IMR-90 (cell line): ENCODE results near the gene SSTR4. TPM values are rescaled to one million over a fixed set of nuclear protein-coding genes. Genes with fewer than 3 reads are reported as not detected.

Experiments used
- ATAC-seq: fragments of 200-7000 bp; cut with Tn5 transposase; 2 replicates; pipeline ENCODE4 v1.9.1; 2020; ENCODE audit warnings: low read depth, mild to moderate bottlenecking, moderate library complexity
- BruUV-seq: library from RNA; stranded (reverse); fragments of 400-500 nt; replicated peaks from 2 replicates; lab custom pipeline; 2021; lab: Mats Ljungman, UMichigan
- CTCF ChIA-PET: fragments of 300-600 bp; formaldehyde crosslinking; extraction: SDS; loops from one replicate; lab custom pipeline; 2021; ENCODE audit warnings: antibody characterized with exemption; lab: Yijun Ruan, JAX
- POLR2A ChIA-PET: fragments of 300-600 bp; sonication (Branson Sonifier 250); formaldehyde crosslinking; loops from one replicate; lab custom pipeline; 2022; ENCODE audit warnings: antibody characterized with exemption; ENCODE audit not compliant: unreplicated experiment; lab: Charles Lee
- DNase-seq: peaks from one replicate; pipeline ENCODE4 v3.0.0; 2013
- H2AFZ ChIP-seq: replicated peaks from 2 replicates; pipeline ENCODE3; 2013; ENCODE audit warnings: low read length, mild to moderate bottlenecking; ENCODE audit not compliant: poor library complexity
- H2AK5ac ChIP-seq: 2 replicates; pipeline ENCODE4 v1.6.1; 2013; ENCODE audit warnings: low read depth, low read length, inconsistent platforms
- H2AK9ac ChIP-seq: replicated peaks from 2 replicates; pipeline ENCODE3; 2013; ENCODE audit warnings: mild to moderate bottlenecking, low read depth, low read length, moderate library complexity; ENCODE audit not compliant: poor library complexity
- H2BK120ac ChIP-seq: 2 replicates; pipeline ENCODE4 v1.6.1; 2013; ENCODE audit warnings: low read depth, low read length, inconsistent platforms
- H2BK15ac ChIP-seq: 3 replicates; pipeline ENCODE4 v1.6.1; 2013; ENCODE audit warnings: low read depth, low read length, inconsistent platforms
- H2BK20ac ChIP-seq: 2 replicates; pipeline ENCODE4 v1.6.1; 2013; ENCODE audit warnings: low read depth, mild to moderate bottlenecking, inconsistent platforms, low read length, moderate library complexity
- H2BK5ac ChIP-seq: 2 replicates; pipeline ENCODE4 v1.6.1; 2013; ENCODE audit warnings: mild to moderate bottlenecking, low read depth, low read length, inconsistent platforms; ENCODE audit not compliant: poor library complexity, severe bottlenecking
- H3K14ac ChIP-seq: replicated peaks from 2 replicates; pipeline ENCODE4 v1.6.1; 2013; ENCODE audit warnings: low read depth, low read length, inconsistent platforms
- H3K18ac ChIP-seq: 2 replicates; pipeline ENCODE4 v1.6.1; 2013; ENCODE audit warnings: low read depth, low read length, control low read depth
- H3K23ac ChIP-seq: 2 replicates; pipeline ENCODE4 v1.6.1; 2013; ENCODE audit warnings: low read depth, low read length, inconsistent platforms
- H3K27ac ChIP-seq: 2 replicates; pipeline ENCODE4 v1.5.1; 2013; ENCODE audit warnings: mild to moderate bottlenecking, control low read depth, low read length; ENCODE audit not compliant: insufficient read depth
- H3K27me3 ChIP-seq: 2 replicates; pipeline ENCODE4 v1.6.1; 2013; ENCODE audit warnings: low read length; ENCODE audit not compliant: control insufficient read depth, insufficient read depth
- H3K36me3 ChIP-seq: 2 replicates; pipeline ENCODE4 v1.6.1; 2013; ENCODE audit warnings: low read length, mixed read lengths; ENCODE audit not compliant: control insufficient read depth, insufficient read depth
- H3K4ac ChIP-seq: 2 replicates; pipeline ENCODE4 v1.6.1; 2013; ENCODE audit warnings: low read depth, low read length, inconsistent platforms
- H3K4me1 ChIP-seq: 2 replicates; pipeline ENCODE4 v1.6.1; 2013; ENCODE audit warnings: low read length, mixed read lengths; ENCODE audit not compliant: control insufficient read depth, insufficient read depth
- H3K4me2 ChIP-seq: 2 replicates; pipeline ENCODE4 v1.6.1; 2013; ENCODE audit warnings: low read depth, mild to moderate bottlenecking, control low read depth, low read length, moderate library complexity
- H3K4me3 ChIP-seq: 2 replicates; pipeline ENCODE4 v1.5.1; 2013; ENCODE audit warnings: low read depth, mild to moderate bottlenecking, control low read depth, low read length, moderate library complexity; ENCODE audit not compliant: insufficient read depth
- H3K56ac ChIP-seq: 2 replicates; pipeline ENCODE4 v1.6.1; 2013; ENCODE audit warnings: low read length, inconsistent platforms; ENCODE audit not compliant: insufficient read depth; ENCODE audit errors: extremely low read depth
- H3K79me1 ChIP-seq, 2 experiments: 2 replicates each; pipeline ENCODE4 v1.6.1; 2013; ENCODE audit warnings: low read length in 2 of 2, inconsistent platforms in 1 of 2, low read depth in 1 of 2
- H3K9ac ChIP-seq: 2 replicates; pipeline ENCODE4 v1.6.1; 2013; ENCODE audit warnings: low read depth, low read length, control low read depth
- H3K9me1 ChIP-seq: 2 replicates; pipeline ENCODE4 v1.6.1; 2013; ENCODE audit warnings: low read length, inconsistent platforms; ENCODE audit not compliant: insufficient read depth
- H3K9me3 ChIP-seq: 2 replicates; pipeline ENCODE4 v1.6.1; 2013; ENCODE audit warnings: low read length; ENCODE audit not compliant: control insufficient read depth, insufficient read depth
- H4K20me1 ChIP-seq: 2 replicates; pipeline ENCODE4 v1.6.1; 2013; ENCODE audit warnings: low read length, inconsistent platforms; ENCODE audit not compliant: insufficient read depth
- H4K5ac ChIP-seq: 2 replicates; pipeline ENCODE4 v1.6.1; 2013; ENCODE audit warnings: mild to moderate bottlenecking, low read depth, low read length, control low read depth
- H4K8ac ChIP-seq, 2 experiments: 2 replicates each; pipeline ENCODE4 v1.6.1; 2013; ENCODE audit warnings: low read depth in 2 of 2, low read length in 2 of 2, control low read depth in 1 of 2, inconsistent platforms in 1 of 2
- H4K91ac ChIP-seq: 2 replicates; pipeline ENCODE4 v1.6.1; 2013; ENCODE audit warnings: low read depth, low read length, inconsistent platforms; ENCODE audit not compliant: insufficient read depth
- BHLHE40 ChIP-seq: fragments of 150-350 bp; IDR thresholded peaks from 2 replicates; pipeline ENCODE4 v1.6.1; 2016; ENCODE audit warnings: mild to moderate bottlenecking, low read depth, low read length
- CEBPB ChIP-seq: IDR thresholded peaks from 2 replicates; pipeline ENCODE4 v1.6.1; 2012; ENCODE audit warnings: low read depth, low read length, improper control_type of control experiment
- CHD1 ChIP-seq: IDR thresholded peaks from 2 replicates; pipeline ENCODE4 v1.6.1; 2012; ENCODE audit warnings: low read depth, low read length, improper control_type of control experiment
- CTCF ChIP-seq: conservative IDR thresholded peaks from 2 replicates; pipeline ENCODE4 v1.5.1; 2012; ENCODE audit warnings: mild to moderate bottlenecking, low read depth, low read length, improper control_type of control experiment
- ELK1 ChIP-seq: fragments of 150-350 bp; IDR thresholded peaks from 2 replicates; pipeline ENCODE4 v1.6.1; 2016; ENCODE audit warnings: low read depth, mild to moderate bottlenecking, low read length, moderate library complexity, borderline replicate concordance
- MAZ ChIP-seq: IDR thresholded peaks from 2 replicates; pipeline ENCODE4 v1.6.1; 2012; ENCODE audit warnings: low read depth, mild to moderate bottlenecking, low read length, improper control_type of control experiment, moderate library complexity, borderline replicate concordance
- MXI1 ChIP-seq: IDR thresholded peaks from 2 replicates; pipeline ENCODE4 v1.6.1; 2012; ENCODE audit warnings: low read depth, mild to moderate bottlenecking, low read length, moderate library complexity, borderline replicate concordance
- NFE2L2 ChIP-seq: fragments of 150-350 bp; IDR thresholded peaks from 2 replicates; pipeline ENCODE4 v1.6.1; 2016; ENCODE audit warnings: low read depth, mild to moderate bottlenecking, low read length
- POLR2A ChIP-seq: IDR thresholded peaks from 2 replicates; pipeline ENCODE4 v1.6.1; 2012; ENCODE audit warnings: mild to moderate bottlenecking, low read depth, low read length
- RAD21 ChIP-seq: IDR thresholded peaks from 2 replicates; pipeline ENCODE4 v1.6.1; 2012; ENCODE audit warnings: low read length, improper control_type of control experiment
- RCOR1 ChIP-seq: IDR thresholded peaks from 2 replicates; pipeline ENCODE4 v1.6.1; 2012; ENCODE audit warnings: mild to moderate bottlenecking, low read length, improper control_type of control experiment; ENCODE audit not compliant: insufficient replicate concordance
- RFX5 ChIP-seq: IDR thresholded peaks from 2 replicates; pipeline ENCODE4 v1.8.0; 2012; ENCODE audit warnings: low read depth, mild to moderate bottlenecking, low read length, moderate library complexity
- USF2 ChIP-seq: fragments of 150-350 bp; IDR thresholded peaks from 2 replicates; pipeline ENCODE4 v1.6.1; 2017; ENCODE audit warnings: mild to moderate bottlenecking, antibody characterized with exemption, low read length, low read depth
- WGBS, 2 experiments: methylation state at CpG; one replicate each; pipeline versions ENCODE4 v1.1.5 to v1.1.7; 2013; ENCODE audit warnings: missing lambda C conversion rate in 2 of 2; ENCODE audit not compliant: insufficient read length in 1 of 2; ENCODE audit errors: extremely low coverage in 2 of 2; 5-methylcytosine and 5-hydroxymethylcytosine counted together
- dilution Hi-C: fragments of 300-500 bp; cut with HindIII; formaldehyde crosslinking; loops from one replicate; pipeline ENCODE4 v1.14.3; 2018; ENCODE audit warnings: low sequenced_read_pairs; ENCODE audit not compliant: unreplicated experiment
- in situ Hi-C: fragments of 300-500 bp; cut with MboI; formaldehyde crosslinking; loops from 3 replicates; pipeline ENCODE4 v1.14.3; 2019; ENCODE audit warnings: low sequenced_read_pairs, inconsistent platforms, mixed read lengths
- intact Hi-C: fragments of 100-400 bp; cut with micrococcal nuclease; formaldehyde crosslinking; loops from 2 replicates; pipeline ENCODE4 v1.10.0; 2022
- polyA plus RNA-seq, 3 experiments: library from polyadenylated mRNA; depleted of rRNA; stranded (reverse); fragments of >200 nt; gene quantifications; 2 replicates each; pipeline ENCODE4 v1.2.3, GENCODE V29; 2012; ENCODE audit warnings: low replicate concordance in 1 of 3
- total RNA-seq: library from RNA; depleted of rRNA; stranded (reverse); fragments of >200 nt; gene quantifications from 2 replicates; pipeline ENCODE4 v1.2.3, GENCODE V29; 2012

The SSTR4 gene
- total and polyA plus RNA-seq, 2 of the 4 experiments (the other 2 are of a cell fraction), result not detected

- in situ Hi-C loops, result loop anchor here (25.0 kb wide), 1 partner anchor 107 kb away; no protein-coding TSS in a partner anchor
- Histone ChIP-seq H3K56ac (no peak overlapping the region), H3K14ac (no peak overlapping the region), H3K27me3 (peaks cover 41% of the 10 kb centered on the region), H3K18ac (no peak overlapping the region), H3K4me3 (no peak overlapping the region), H2AK9ac (no peak overlapping the region), H4K5ac (no peak overlapping the region), H2BK20ac (no peak overlapping the region), H4K20me1 (no peaks in the 10 kb centered on the region), H3K9me1 (no peaks in the 10 kb centered on the region), H3K79me1 (no peaks in the 10 kb centered on the region), H3K4me2 (no peak overlapping the region), H2BK5ac (no peak overlapping the region), H2BK120ac (no peak overlapping the region), H3K23ac (no peak overlapping the region), H3K9me3 (no peaks in the 10 kb centered on the region), H3K27ac (no peak overlapping the region), H2BK15ac (no peak overlapping the region), H3K4me1 (no peaks in the 10 kb centered on the region), H2AFZ (no peak overlapping the region), H2AK5ac (no peak overlapping the region), H4K8ac (no peak overlapping the region), H4K91ac (no peak overlapping the region), H3K36me3 (no peaks in the 10 kb centered on the region), H3K4ac (no peak overlapping the region), H3K9ac (no peak overlapping the region)
- intact Hi-C loops, result no loop called here
- DNase-seq, result no peak
- no CpG with 5 or more reads among the region's 2 CpGs for WGBS, 2 experiments
- TF ChIP-seq POLR2A (no peak), RCOR1 (no peak), CEBPB (no peak), USF2 (no peak), BHLHE40 (no peak), NFE2L2 (no peak), CTCF (no peak), ELK1 (no peak), RAD21 (no peak), RFX5 (no peak), MAZ (no peak), CHD1 (no peak), MXI1 (no peak)
- no peak for ATAC-seq
- dilution Hi-C loops, result no loop called here
- ChIA-PET POLR2A (no interaction called here), CTCF (interaction anchor here (0.6 kb wide), 1 partner anchor 47 kb away, joined by 4 read pairs; no protein-coding TSS in a partner anchor)
- BruUV-seq, result no TSS peak
Measured at GRCh38 chr20:23079926-23080325, 44.8 kb downstream of the SSTR4 start.
